ENCODE measurements around the gene MED22.

Gene MED22

GRCh38 chr9:133355881-133356357 is 8.0 kb upstream of the MED22 start:
- DNase-seq (ENCODE audit: low read depth in 2 of 2), result no peak

DNA sequence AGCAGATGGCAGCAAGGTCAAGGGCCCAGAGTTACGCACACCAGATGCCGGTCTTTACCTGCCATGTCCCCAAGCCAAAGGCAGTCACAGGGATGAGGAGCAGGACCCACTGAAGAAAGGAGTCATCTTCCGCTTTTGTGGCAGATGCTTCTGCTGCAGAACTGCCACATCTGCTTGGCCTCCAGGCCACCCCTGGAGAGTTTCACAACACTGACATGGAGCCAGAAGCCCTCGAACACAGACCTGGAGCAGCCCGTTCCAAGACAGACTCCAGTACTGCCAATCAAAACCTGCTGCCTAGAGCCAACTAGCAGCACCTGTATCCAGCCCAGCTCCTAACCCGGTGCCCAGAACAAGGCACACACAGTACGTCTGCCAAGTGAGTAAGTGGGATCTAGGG is 6.8 kb upstream of the MED22 start:
- DNase-seq (ENCODE audit: low read depth in 2 of 2), result no peak

DNA sequence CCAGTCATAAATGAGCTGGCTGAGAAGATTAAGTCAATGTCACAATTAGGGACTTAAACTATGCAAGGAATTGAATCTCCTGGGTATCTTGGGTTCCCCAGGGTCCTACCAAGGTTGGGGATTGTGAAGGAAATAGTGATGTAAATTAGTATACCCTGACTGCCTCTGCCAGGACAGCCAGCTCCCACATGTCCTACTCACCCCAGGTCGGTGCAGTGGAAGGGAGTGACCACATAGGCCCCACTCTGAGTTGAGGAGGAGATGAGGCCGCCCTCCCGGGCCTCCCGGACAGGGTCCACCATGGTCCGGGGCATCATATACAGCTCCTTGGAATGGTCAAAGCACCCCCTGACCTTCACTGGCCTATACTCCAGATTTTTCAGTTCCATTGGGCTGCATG is 5.6 kb upstream of the MED22 start:
- no peak for DNase-seq (ENCODE audit: low read depth in 2 of 2)

- DNase-seq (ENCODE audit: low read depth in 2 of 2), result no peak
Observed at GRCh38 chr9:133352635-133353340, 4.9 kb upstream of the MED22 start.

DNA sequence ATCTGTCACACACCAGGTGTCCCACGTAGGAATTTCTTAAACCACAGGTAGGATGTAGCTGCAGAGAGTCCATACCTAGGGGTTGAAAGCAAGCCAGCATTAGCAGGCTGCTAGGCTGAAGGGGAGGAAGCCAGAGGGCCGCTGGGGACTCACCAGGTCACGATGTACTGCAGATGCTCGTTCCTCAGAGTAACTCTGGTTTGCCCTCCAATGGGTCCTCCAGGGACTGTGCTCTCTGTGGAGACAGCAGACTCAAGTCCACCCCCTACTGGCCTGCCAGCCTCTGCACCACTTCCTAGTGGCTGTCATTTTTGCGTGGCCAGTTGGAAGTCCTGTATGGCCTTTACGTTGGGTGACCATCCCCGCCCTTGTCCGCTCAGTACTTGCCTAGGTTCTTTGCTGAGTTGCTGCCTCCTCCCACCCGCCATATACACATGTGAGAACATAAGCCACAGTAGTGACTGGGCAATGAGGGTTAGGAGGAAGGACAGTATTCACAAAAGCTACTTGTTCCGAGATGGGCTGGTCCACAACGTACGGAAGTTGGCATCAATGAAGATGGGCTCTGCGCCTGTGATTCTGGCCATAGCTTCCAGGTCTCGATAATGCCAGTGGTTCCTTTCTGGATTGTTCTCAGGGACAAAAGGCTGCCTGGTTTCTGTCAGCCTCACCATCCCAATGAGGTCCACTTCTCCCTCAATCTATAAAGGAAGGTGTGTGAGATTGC is 4.1 kb upstream of the MED22 start:
- DNase-seq (ENCODE audit: low read depth in 2 of 2), result no peak

- DNase-seq (ENCODE audit: low read depth in 2 of 2), result no peak
Observed at GRCh38 chr9:133351526-133351907, 3.6 kb upstream of the MED22 start.

DNA sequence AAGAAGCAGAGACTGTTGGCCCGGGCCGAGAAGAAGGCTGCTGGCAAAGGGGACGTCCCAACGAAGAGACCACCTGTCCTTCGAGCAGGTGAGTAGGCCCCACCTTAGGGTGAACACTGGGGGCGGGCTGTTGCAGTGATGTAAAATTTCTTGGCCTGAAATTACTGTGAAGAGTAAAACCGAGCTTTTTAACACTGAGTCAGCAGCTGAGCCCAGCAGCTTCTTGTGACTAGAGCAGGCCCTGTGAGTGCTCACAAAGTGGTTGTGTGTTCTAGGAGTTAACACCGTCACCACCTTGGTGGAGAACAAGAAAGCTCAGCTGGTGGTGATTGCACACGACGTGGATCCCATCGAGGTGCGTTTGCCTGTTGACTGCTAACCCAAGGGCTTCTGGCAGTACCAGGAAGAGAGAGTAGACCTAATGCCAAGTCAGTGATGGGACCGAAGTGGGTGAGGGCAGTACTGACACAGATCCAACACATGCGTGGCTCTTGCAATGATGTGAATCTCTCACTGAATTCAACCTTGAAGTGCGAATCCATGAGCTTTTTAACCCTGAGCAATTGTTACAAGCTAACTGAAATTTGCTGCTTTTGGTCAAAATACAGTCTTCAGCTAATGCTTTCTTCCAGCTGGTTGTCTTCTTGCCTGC is 2.2 kb upstream of the MED22 start:
- DNase-seq (ENCODE audit: low read depth in 2 of 2), result no peak

DNA sequence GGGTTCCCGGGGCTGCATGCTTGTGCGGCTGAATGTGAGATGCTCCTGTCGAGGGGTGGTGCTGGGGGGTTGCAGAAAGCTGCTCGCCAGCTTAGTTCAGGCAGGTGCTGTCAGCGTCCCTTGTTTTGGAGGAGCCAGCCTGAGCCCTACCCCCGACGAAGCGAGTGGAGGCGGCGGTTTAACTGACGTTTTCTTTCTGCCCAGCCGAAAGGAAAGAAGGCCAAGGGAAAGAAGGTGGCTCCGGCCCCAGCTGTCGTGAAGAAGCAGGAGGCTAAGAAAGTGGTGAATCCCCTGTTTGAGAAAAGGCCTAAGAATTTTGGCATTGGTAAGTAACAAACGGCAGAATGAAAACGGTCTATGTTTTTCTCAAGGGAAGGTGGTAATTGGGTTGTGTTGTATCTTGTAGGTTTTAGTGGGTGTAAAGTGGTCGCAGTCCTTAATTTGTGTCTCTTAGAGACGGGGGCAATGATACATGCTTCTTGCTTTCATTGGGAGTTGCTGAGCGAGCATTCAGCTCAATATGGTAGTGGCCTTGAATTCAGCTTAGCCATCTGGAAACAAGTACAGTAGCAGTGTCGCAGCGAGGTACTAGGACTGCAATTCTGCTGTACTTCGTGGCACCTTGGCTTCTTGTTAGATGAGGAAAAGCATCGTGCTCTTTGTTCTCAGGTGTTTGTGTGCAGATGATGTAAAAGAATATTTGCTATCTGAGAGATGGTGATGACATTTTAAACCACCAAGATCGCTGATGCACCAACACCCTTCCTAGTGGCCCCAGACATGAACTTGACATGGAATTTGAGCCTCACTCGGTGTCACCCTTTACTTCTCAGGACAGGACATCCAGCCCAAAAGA is 1.0 kb upstream of the MED22 start:
- no peak for DNase-seq (ENCODE audit: low read depth in 2 of 2)

- DNase-seq (ENCODE audit: low read depth in 2 of 2), result no peak
Observed at GRCh38 chr9:133347515-133347984, 381 bp downstream of the MED22 start.

DNA sequence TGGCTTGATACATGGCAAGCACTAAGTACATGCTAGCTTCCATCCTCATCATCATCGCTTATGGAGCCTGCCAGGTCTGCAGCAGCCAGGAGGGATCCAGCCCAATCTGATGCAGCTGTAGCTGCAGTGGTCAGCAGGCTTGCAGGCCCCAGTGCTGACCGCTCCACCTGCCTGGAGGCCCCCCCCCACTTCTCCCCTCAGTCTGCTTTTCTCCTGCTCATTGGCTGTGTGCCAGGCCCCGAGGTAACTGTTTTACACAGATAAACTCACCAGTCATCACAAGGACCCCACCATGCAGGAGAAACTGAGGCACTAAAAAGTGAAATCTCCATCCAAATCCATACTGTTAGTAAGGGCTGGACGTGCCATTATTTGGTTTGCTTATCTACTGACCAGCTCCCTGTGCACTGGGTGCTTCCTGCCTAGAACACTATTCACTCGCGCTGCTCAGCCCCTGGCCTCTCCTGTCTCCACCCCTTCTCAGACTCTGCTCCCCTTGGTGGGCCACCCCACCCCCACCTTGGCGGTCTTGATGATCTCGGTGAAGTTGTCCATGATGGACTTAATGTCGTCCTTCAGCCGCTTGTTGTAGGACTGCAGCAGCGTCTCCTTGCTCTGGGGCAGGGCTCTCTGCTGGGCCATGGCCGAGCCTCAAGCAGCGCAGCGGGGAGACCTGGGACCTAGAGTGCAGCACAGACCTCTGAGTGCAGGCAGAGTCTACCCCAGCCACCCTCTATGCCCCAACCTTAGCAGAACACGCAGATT is 1.7 kb downstream of the MED22 start:
- no peak for DNase-seq (ENCODE audit: low read depth in 2 of 2)

DNA sequence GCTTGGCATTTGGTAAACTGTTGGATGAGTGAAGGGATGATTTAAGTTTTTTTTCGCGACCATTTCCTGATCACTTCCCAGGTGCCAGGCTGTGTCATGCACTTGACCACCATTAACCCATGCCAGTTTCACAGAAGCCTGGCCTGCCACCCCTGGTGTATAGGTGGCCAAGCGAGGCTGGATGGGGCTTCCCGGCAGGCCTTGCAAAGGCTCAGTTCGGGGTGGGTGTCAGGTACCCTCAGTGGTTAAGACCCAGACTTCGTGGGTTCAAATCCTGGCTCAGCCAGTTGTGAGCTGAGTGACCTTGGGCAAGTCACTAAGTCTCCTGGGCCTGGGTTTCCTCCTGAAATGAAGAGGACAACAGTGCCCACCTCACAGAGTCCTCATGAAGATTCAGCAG is 2.3 kb downstream of the MED22 start:
- no peak for DNase-seq (ENCODE audit: low read depth in 2 of 2)

GRCh38 chr9:133344979-133345378 is 3.0 kb downstream of the MED22 start:
- no peak for DNase-seq (ENCODE audit: low read depth in 2 of 2)

- no peak for DNase-seq (ENCODE audit: low read depth in 2 of 2)
Observed at GRCh38 chr9:133344071-133344470, 3.9 kb downstream of the MED22 start.

DNA sequence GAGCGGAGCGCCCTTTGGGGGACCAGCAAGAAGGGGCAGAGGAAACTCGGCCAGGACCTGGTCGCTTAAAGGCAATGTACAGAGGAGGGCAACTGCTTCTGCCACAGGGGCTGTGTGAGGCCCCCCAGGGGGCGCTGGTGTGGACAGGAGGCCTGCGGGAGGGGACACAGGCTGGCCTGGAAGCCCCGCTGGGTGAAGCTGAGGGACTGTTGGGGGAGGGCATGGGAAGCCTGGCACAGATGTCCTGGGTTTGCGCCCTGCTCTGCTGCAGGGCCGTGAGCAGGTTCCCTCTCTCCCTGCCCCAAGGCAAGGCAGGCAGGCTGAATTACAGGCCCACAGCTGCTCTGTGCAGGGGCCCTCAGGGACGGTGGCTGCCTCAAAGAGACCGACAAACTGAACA is 5.4 kb downstream of the MED22 start:
- DNase-seq (ENCODE audit: low read depth in 2 of 2), result no peak

GRCh38 chr9:133342069-133342406 is 5.9 kb downstream of the MED22 start:
- DNase-seq (ENCODE audit: low read depth in 2 of 2), result no peak

GRCh38 chr9:133341369-133342068 is 6.4 kb downstream of the MED22 start:
- no peak for DNase-seq (ENCODE audit: low read depth in 2 of 2)

DNA sequence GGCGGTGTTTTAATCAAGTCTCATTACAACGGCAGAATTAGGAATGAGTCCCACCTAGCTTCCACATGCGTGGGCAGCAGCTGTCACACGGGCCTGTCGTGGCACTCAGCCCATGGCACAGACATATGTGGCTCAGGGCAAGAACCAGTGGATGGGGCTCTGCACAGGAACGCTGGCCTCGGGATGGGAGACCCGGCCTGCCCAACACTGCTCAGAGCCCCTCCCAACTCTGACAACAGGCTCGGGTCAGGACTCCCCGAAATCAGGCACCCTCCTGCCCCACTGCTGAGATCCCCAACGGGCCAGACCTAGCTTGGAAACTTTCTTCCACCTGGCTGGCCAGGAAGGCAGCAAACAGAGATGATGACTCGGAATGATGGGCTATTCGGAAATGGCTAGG is 7.0 kb downstream of the MED22 start:
- no peak for DNase-seq (ENCODE audit: low read depth in 2 of 2)

- no peak for DNase-seq (ENCODE audit: low read depth in 2 of 2)
Observed at GRCh38 chr9:133340256-133340655, 7.7 kb downstream of the MED22 start.

- no peak for DNase-seq (ENCODE audit: low read depth in 2 of 2)
Observed at GRCh38 chr9:133339641-133340040, 8.3 kb downstream of the MED22 start.
